NCI-H2171 treated with DMSO at 0.1 percent for 48 hours (cell line): Measurements from ENCODE around the gene CASS4.

ENCODE experiments used
- DNase-seq: peaks from one replicate; lab custom pipeline; 2025; lab: John Stamatoyannopoulos, UW

Gene CASS4

GRCh38 chr20:56447227-56447626 is 35.2 kb downstream of the CASS4 start:
- DNase-seq: no peak

DNA sequence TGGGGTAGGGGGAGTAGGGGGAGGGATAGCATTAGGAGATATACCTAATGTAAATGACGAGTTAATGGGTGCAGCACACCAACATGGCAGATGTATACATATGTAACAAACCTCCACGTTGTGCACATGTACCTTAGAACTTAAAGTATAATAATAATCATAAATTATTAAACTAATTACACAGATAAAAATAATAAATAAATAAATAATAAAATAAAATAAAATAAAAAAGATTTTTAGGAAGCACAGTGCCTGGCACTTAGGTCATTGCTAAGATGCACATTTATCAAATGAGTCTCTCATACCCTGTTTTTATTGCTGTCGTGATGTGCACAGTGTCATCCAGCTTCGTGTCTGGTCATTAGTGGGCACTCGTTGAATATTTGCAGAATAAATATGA is 37.4 kb downstream of the CASS4 start:
- no peak for DNase-seq

GRCh38 chr20:56451056-56451765 is 39.2 kb downstream of the CASS4 start:
- no peak for DNase-seq

GRCh38 chr20:56453352-56453751 is 41.3 kb downstream of the CASS4 start:
- no peak for DNase-seq

GRCh38 chr20:56454754-56455153 is 42.7 kb downstream of the CASS4 start:
- no peak for DNase-seq

GRCh38 chr20:56458206-56458821 is 46.3 kb downstream of the CASS4 start:
- DNase-seq: no peak

GRCh38 chr20:56460459-56460858 is 48.4 kb downstream of the CASS4 start:
- DNase-seq: no peak

GRCh38 chr20:56461576-56461975 is 49.5 kb downstream of the CASS4 start:
- DNase-seq: no peak

DNA sequence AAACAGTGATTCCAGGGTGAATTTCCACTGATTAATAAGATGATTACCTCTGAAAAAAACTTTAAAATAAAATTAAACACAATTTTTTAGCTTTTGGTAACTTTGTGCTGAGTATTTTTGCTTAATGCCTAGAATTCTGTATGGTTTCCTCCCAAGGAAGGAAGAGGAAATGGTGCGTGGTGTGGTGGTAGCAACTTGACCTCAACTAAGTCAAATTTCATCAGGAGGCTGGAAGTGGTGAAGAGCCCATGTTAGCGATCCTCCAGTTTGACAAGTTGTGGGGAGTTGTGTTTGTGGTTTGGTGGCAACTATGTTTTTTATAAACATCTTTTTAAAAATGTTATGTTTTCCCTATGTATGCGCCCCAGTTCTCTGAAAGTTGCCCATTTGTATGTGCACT is 51.4 kb downstream of the CASS4 start:
- DNase-seq: no peak

DNA sequence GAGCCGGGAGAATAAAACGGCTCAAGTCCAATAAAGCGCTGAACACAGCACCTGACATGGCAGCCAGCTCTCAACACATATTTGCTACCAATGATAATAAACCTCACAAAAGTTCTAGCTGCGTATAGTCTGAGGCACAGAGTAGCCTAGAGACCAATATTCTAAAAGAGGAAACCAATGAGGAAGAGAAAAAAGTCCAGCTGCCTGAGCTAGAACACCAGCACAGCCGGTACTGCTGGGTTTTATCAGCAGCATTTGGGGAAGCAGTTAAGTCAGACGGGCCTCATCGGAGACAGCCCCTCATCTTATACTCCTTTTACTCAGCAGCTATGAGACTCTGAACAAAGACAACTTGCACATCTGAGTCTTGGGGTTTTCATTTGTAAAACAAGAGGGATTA is 53.9 kb downstream of the CASS4 start:
- DNase-seq: no peak

DNA sequence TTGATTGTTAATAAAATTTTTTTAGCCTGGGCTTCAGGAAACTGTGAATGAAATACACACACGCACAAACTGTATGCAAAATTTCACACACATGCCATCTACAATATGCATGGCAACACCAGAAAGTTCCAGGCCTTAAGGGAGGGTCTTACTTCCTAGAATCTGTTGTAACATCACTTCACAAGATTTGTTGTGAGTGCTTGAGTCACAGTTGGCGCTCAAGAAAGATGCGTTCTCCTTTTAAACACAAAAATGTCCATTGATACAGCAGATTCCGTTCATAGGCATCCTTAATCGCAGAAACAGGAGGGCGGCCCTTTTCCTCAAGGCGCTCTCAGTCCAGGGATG is 55.9 kb downstream of the CASS4 start:
- no peak for DNase-seq

GRCh38 chr20:56468316-56469076 is 56.4 kb downstream of the CASS4 start, which contains the start of gene RTF2:
Gene RTF2, plus strand, starts transcription at chr20:56468627. Its CDS starts 71 bp downstream, at chr20:56468698.
- DNase-seq: peak; percentile 94

GRCh38 chr20:56469077-56469449 is 57.0 kb downstream of the CASS4 start:
- no peak for DNase-seq

- no peak for DNase-seq
Measured at GRCh38 chr20:56483970-56484369, 71.9 kb downstream of the CASS4 start.

GRCh38 chr20:56487216-56487615 is 75.2 kb downstream of the CASS4 start:
- DNase-seq: no peak

GRCh38 chr20:56488566-56488965 is 76.5 kb downstream of the CASS4 start:
- DNase-seq: no peak

GRCh38 chr20:56501116-56501515 is 89.1 kb downstream of the CASS4 start:
- no peak for DNase-seq

GRCh38 chr20:56503916-56504315 is 91.9 kb downstream of the CASS4 start:
- DNase-seq: no peak

DNA sequence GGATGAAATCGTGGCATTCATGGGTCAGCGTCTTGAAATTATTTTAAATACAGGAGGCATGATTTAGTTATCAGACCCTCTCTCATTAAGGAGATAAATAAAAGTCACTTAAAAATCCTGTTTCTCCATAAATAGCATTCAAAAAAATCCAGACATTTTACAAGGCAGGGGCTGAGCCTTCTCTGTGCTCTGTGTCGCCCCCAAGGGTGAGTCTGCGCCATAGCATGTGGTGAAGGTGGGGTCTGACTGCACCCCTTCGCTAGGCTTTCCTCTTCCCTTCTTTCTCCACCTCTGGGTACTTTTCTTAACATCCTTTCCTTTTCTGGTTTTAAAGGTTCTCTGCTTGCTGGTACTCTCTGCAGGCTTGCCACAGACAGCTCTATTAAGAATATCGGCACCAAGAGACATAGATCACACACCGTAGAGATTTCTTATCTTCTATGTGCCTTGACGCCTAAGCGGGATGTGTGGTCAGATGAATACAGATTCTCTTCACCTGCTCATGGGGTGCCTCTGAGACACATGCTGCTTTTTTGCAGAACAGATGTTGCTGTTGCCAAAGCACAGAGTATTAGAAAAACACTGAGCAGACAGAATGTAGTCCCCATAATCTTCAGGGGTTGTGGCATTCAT is 92.4 kb downstream of the CASS4 start:
- DNase-seq: peak; percentile 3

DNA sequence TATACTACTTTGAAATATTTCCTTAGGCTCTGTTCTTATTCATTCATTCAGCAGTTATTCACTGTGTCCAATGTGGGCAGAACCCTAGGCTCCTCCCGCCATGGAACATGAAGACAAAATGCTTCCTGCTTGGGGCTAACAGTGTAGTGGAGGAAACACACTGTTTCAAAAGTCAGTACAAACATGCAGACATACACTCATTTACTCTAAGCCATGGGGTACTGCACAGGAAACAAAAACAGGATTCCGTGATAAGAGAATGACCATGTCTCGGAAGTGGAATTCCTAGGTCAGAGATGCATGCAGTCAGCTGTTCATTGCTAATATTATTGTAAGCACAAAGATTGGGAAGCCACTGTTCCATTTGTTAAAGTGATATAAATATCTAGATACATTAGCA is 94.0 kb downstream of the CASS4 start:
- DNase-seq: no peak
